Liver (tissue), 9 donors: Measurements from ENCODE around the gene FAM9B. TPM values are rescaled to one million over a fixed set of nuclear protein-coding genes. Genes with fewer than 3 reads are reported as not detected.
"Not testable (repeated sequence)": the region's sequence is repeated elsewhere in the genome, so short reads cannot be mapped to it uniquely, and the experiment has no call there.

Experiments
- DNase-seq: peaks from one replicate; pipeline ENCODE4 v3.0.0-alpha.2; 2017; ENCODE audit warnings: low spot score
- H3K27ac ChIP-seq, 2 donors: one replicate each; pipeline ENCODE4 v1.7.0; 2013; ENCODE audit warnings: inconsistent platforms in 2 of 2, low read length in 2 of 2, control low read depth in 1 of 2, low read depth in 1 of 2, mild to moderate bottlenecking in 1 of 2
- H3K27me3 ChIP-seq, 4 donors: one replicate each; pipeline versions ENCODE4 v1.6.1 to v1.7.0; 2013; ENCODE audit warnings: low read length in 3 of 4, inconsistent platforms in 1 of 4, mild to moderate bottlenecking in 1 of 4, moderate library complexity in 1 of 4; ENCODE audit not compliant: control insufficient read depth in 4 of 4, insufficient read depth in 4 of 4
- H3K36me3 ChIP-seq, 4 donors: one replicate each; pipeline versions ENCODE4 v1.6.1 to v1.7.0; 2013; ENCODE audit warnings: low read length in 3 of 4, mild to moderate bottlenecking in 3 of 4, low read depth in 1 of 4, moderate library complexity in 1 of 4; ENCODE audit not compliant: control insufficient read depth in 4 of 4, insufficient read depth in 3 of 4
- H3K4me1 ChIP-seq, 4 donors: one replicate each; pipeline versions ENCODE4 v1.6.1 to v1.7.0; 2013; ENCODE audit warnings: low read length in 3 of 4, mild to moderate bottlenecking in 3 of 4, moderate library complexity in 1 of 4; ENCODE audit not compliant: control insufficient read depth in 4 of 4, insufficient read depth in 4 of 4
- H3K4me3 ChIP-seq, 3 donors: one replicate each; pipeline versions ENCODE4 v1.6.1 to v1.7.0; 2013; ENCODE audit warnings: low read length in 3 of 3, control low read depth in 1 of 3, low read depth in 1 of 3, mild to moderate bottlenecking in 1 of 3
- H3K9ac ChIP-seq, 2 donors: one replicate each; pipeline ENCODE4 v1.7.0; 2013; ENCODE audit warnings: low read length in 2 of 2, mild to moderate bottlenecking in 2 of 2, moderate library complexity in 2 of 2, control low read depth in 1 of 2, low read depth in 1 of 2
- H3K9me3 ChIP-seq, 4 donors: one replicate each; pipeline versions ENCODE4 v1.6.1 to v1.7.0; 2013; ENCODE audit warnings: low read length in 3 of 4; ENCODE audit not compliant: control insufficient read depth in 4 of 4
- ATF3 ChIP-seq: IDR thresholded peaks from 2 replicates; pipeline ENCODE4 v1.6.1; 2016; ENCODE audit warnings: antibody characterized with exemption
- EGR1 ChIP-seq, 2 donors: IDR thresholded peaks; 2 replicates each; pipeline ENCODE4 v1.6.1; 2016 to 2018; ENCODE audit warnings: antibody characterized with exemption in 2 of 2, low read depth in 2 of 2
- FOXA1 ChIP-seq: IDR thresholded peaks from 2 replicates; pipeline ENCODE4 v1.6.1; 2016; ENCODE audit warnings: antibody characterized with exemption
- FOXA2 ChIP-seq: IDR thresholded peaks from 2 replicates; pipeline ENCODE4 v1.6.1; 2016; ENCODE audit warnings: antibody characterized with exemption
- GABPA ChIP-seq, 2 donors: IDR thresholded peaks in 1 of 2; conservative IDR thresholded peaks in 1 of 2; 2 replicates each; pipeline ENCODE4 v1.6.1; 2016; ENCODE audit warnings: antibody characterized with exemption in 2 of 2, mild to moderate bottlenecking in 1 of 2, moderate library complexity in 1 of 2
- HNF4A ChIP-seq, 2 donors: conservative IDR thresholded peaks; 2 replicates each; pipeline ENCODE4 v1.6.1; 2016; ENCODE audit warnings: antibody characterized with exemption in 2 of 2, mild to moderate bottlenecking in 2 of 2
- HNF4G ChIP-seq: IDR thresholded peaks from 2 replicates; pipeline ENCODE4 v1.6.1; 2016; ENCODE audit warnings: antibody characterized with exemption
- RAD21 ChIP-seq, 2 donors: IDR thresholded peaks; 2 replicates each; pipeline ENCODE4 v1.6.1; 2016; ENCODE audit warnings: antibody characterized with exemption in 2 of 2, mild to moderate bottlenecking in 2 of 2
- REST ChIP-seq: IDR thresholded peaks from 2 replicates; pipeline ENCODE4 v1.6.1; 2016; ENCODE audit warnings: antibody characterized with exemption, mild to moderate bottlenecking
- RXRA ChIP-seq, 2 donors: IDR thresholded peaks; 2 replicates each; pipeline ENCODE4 v1.6.1; 2017 to 2018; ENCODE audit warnings: antibody characterized with exemption in 2 of 2, mild to moderate bottlenecking in 1 of 2
- SP1 ChIP-seq: IDR thresholded peaks from 2 replicates; pipeline ENCODE4 v1.6.1; 2018; ENCODE audit warnings: antibody characterized with exemption, mild to moderate bottlenecking
- TAF1 ChIP-seq: conservative IDR thresholded peaks from 2 replicates; pipeline ENCODE4 v1.6.1; 2016; ENCODE audit warnings: antibody characterized with exemption, mild to moderate bottlenecking
- ZBTB33 ChIP-seq: IDR thresholded peaks from 2 replicates; pipeline ENCODE4 v1.6.1; 2016; ENCODE audit warnings: antibody characterized with exemption
- WGBS: extraction: QIAGEN DNeasy Blood & Tissue Kit; methylation state at CpG from one replicate; pipeline ENCODE4 v1.1.7; 2013; 5-methylcytosine and 5-hydroxymethylcytosine counted together
- polyA plus RNA-seq, 2 donors: library from polyadenylated mRNA; stranded (reverse) in 1 of 2; unstranded in 1 of 2; fragments of 200-250 nt in 1 of 2; fragments of >200 nt in 1 of 2; fragmentation: Nextera tagmentation in 1 of 2; extraction: Ambion mirVana in 1 of 2; gene quantifications; one replicate each; pipeline versions ENCODE4 v1.2.1 to v1.2.3, GENCODE V29; 2013 to 2015
- total RNA-seq, 2 donors: library from RNA; depleted of rRNA; stranded (reverse); fragments of >200 nt; gene quantifications; one replicate each; pipeline ENCODE4 v1.2.3, GENCODE V29; 2014
- TF ChIP-seq, protein P1 (sequence below): fragments of 150-350 bp; IDR thresholded peaks from 2 replicates; pipeline ENCODE4 v1.5.1; 2017; ENCODE audit warnings: improper control_type of control experiment, low read depth, low read length; ENCODE audit not compliant: missing input control
- donor health status: healthy.
- donor health status: healthy.
- donor health status: healthy.
- donor health status: healthy.
- donor health status: healthy.

The FAM9B gene
- total and polyA plus RNA-seq, 4 donors, result 0.25 to 0.38 (median 0.38) TPM; not detected in 1

GRCh38 chrX:9019151-9019550, 14.8 kb downstream of the FAM9B start:
- no peak overlapping the region for H3K4me3 ChIP-seq
- no peaks in the 10 kb centered on the region for H3K27me3 ChIP-seq
- 92% methylated on average over 2 of the region's 2 CpGs for WGBS
- no peak overlapping the region for H3K9ac ChIP-seq
- no peaks in the 10 kb centered on the region for H3K36me3 ChIP-seq
- DNase-seq, result no peak
- H3K9me3 ChIP-seq, result no peaks in the 10 kb centered on the region
- H3K27ac ChIP-seq, result no peak overlapping the region
- no peaks in the 10 kb centered on the region for H3K4me1 ChIP-seq
- TF ChIP-seq ZBTB33, result no peak
- no peak for TF ChIP-seq RAD21 (IDR thresholded peaks at IDR 0.05)
- TF ChIP-seq FOXA1, result no peak
- no peak for TF ChIP-seq HNF4G
- TF ChIP-seq REST, result no peak
- TF ChIP-seq SP1, result no peak
- TF ChIP-seq EGR1 (IDR thresholded peaks at IDR 0.05; ENCODE audit: low read depth in 2 of 2), result no peak

- H3K4me3 ChIP-seq, H3K9ac ChIP-seq, DNase-seq, H3K27ac ChIP-seq, H3K9me3 ChIP-seq, H3K4me1 ChIP-seq, H3K27me3 ChIP-seq, H3K36me3 ChIP-seq: not testable (repeated sequence)
- TF ChIP-seq HNF4G, result peak; percentile 26
- peak; percentile 55 to 63 for TF ChIP-seq HNF4A (conservative IDR thresholded peaks at IDR 0.05)
- 36% methylated on average over 5 of the region's 5 CpGs for WGBS
These were observed 15.6 kb downstream of the FAM9B start for GRCh38 chrX:9018332-9018731.

DNA sequence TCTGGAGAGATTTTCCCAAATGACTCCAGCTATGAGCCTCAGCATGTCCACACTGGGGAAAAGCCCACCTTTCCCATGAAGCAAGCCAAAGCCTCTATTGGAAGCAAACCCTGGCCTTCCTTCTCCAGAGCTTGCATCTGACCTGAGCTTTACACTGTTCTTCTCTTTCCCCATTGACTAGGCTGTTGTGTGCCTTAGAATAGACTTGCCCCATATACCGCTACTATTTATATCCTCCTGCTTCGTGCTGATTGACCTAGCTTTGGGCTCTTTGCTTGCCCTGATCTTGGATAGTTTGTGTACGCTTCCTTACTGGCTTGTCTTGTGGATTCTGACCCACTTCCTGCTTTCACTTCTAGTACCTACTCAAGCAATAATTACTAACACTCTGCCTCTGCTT, 30.9 kb downstream of the FAM9B start:
- DNase-seq, result no peak
- Histone ChIP-seq H3K4me3 (no peak overlapping the region), H3K9ac (no peak overlapping the region), H3K27me3 (no peaks in the 10 kb centered on the region), H3K9me3 (no peaks in the 10 kb centered on the region), H3K27ac (no peak overlapping the region), H3K4me1 (no peaks in the 10 kb centered on the region), H3K36me3 (no peaks in the 10 kb centered on the region)
- 69% methylated on average over 3 of the region's 3 CpGs for WGBS
- TF ChIP-seq EGR1 (IDR thresholded peaks at IDR 0.05; ENCODE audit: low read depth in 2 of 2) (no peak), ATF3 (no peak), RAD21 (IDR thresholded peaks at IDR 0.05) (no peak), FOXA2 (no peak), RXRA (IDR thresholded peaks at IDR 0.05) (no peak), GABPA (IDR thresholded peaks at IDR 0.05 in 1 of 2, conservative IDR thresholded peaks at IDR 0.05 in 1 of 2) (no peak), TAF1 (no peak)
- TF ChIP-seq, protein P1, sequence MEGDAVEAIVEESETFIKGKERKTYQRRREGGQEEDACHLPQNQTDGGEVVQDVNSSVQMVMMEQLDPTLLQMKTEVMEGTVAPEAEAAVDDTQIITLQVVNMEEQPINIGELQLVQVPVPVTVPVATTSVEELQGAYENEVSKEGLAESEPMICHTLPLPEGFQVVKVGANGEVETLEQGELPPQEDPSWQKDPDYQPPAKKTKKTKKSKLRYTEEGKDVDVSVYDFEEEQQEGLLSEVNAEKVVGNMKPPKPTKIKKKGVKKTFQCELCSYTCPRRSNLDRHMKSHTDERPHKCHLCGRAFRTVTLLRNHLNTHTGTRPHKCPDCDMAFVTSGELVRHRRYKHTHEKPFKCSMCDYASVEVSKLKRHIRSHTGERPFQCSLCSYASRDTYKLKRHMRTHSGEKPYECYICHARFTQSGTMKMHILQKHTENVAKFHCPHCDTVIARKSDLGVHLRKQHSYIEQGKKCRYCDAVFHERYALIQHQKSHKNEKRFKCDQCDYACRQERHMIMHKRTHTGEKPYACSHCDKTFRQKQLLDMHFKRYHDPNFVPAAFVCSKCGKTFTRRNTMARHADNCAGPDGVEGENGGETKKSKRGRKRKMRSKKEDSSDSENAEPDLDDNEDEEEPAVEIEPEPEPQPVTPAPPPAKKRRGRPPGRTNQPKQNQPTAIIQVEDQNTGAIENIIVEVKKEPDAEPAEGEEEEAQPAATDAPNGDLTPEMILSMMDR, result no peak
